Breast epithelium (tissue), 3 donors: Measurements from ENCODE around the gene CEBPB.

ENCODE experiments used
- CTCF ChIP-seq, 3 donors: fragments of 450-650 bp; IDR thresholded peaks; one replicate each; pipeline ENCODE4 v1.5.1; 2016 to 2017; ENCODE audit warnings: antibody characterized with exemption in 3 of 3, mild to moderate bottlenecking in 3 of 3, moderate library complexity in 3 of 3
- POLR2A ChIP-seq: fragments of 450-650 bp; IDR thresholded peaks from one replicate; pipeline ENCODE4 v1.6.1; 2016; ENCODE audit warnings: antibody characterized with exemption, mild to moderate bottlenecking, moderate library complexity
- POLR2AphosphoS5 ChIP-seq, 3 donors: sonication (generic); formaldehyde crosslinking; IDR thresholded peaks; one replicate each; pipeline ENCODE4 v1.6.1; 2017; ENCODE audit warnings: antibody characterized with exemption in 3 of 3

GRCh38 chr20:50207026-50207425, 16.4 kb downstream of the CEBPB start:
- no peak for TF ChIP-seq CTCF (IDR thresholded peaks at IDR 0.05)
- TF ChIP-seq POLR2AphosphoS5 (IDR thresholded peaks at IDR 0.05): no peak
- TF ChIP-seq POLR2A: no peak
